ENCODE data around the gene RABGAP1L.
"Not testable (repeated sequence)": the region's sequence is repeated elsewhere in the genome, so short reads cannot be mapped to it uniquely, and the experiment has no call there.

RABGAP1L gene

GRCh38 chr1:174167265-174167803, 8.0 kb downstream of the RABGAP1L start:
- ChIA-PET POLR2A (no interaction called here), CTCF (no interaction called here)
- no peak overlapping the region for H3K4me3 ChIP-seq (ENCODE audit: low read depth, low read length)
- no peak for DNase-seq (ENCODE audit: low read depth, low spot score)
- TF ChIP-seq CTCF (IDR thresholded peaks at IDR 0.05; ENCODE audit: insufficient read depth, low read length, missing control alignments), result no peak

GRCh38 chr1:174169342-174169741, 10.0 kb downstream of the RABGAP1L start:
- no peak overlapping the region for H3K4me3 ChIP-seq (ENCODE audit: low read depth, low read length)
- TF ChIP-seq CTCF (IDR thresholded peaks at IDR 0.05; ENCODE audit: insufficient read depth, low read length, missing control alignments), result no peak
- no peak for DNase-seq (ENCODE audit: low read depth, low spot score)
- POLR2A ChIA-PET, result no interaction called here
- CTCF ChIA-PET, result no interaction called here

- TF ChIP-seq CTCF (IDR thresholded peaks at IDR 0.05; ENCODE audit: insufficient read depth, low read length, missing control alignments), result no peak
- CTCF ChIA-PET, result no interaction called here
- no peak overlapping the region for H3K4me3 ChIP-seq (ENCODE audit: low read depth, low read length)
- DNase-seq (ENCODE audit: low read depth, low spot score), result no peak
- POLR2A ChIA-PET, result interaction anchor here (0.7 kb wide), 1 partner anchor 1213 kb away, joined by 3 read pairs; no protein-coding TSS in a partner anchor
Observed at GRCh38 chr1:174171073-174171472, 11.8 kb downstream of the RABGAP1L start.

- CTCF ChIA-PET, result interaction anchor here (1.0 kb wide), 1 partner anchor 12 kb away, joined by 3 read pairs; no protein-coding TSS in a partner anchor
- no peak for TF ChIP-seq CTCF (IDR thresholded peaks at IDR 0.05; ENCODE audit: insufficient read depth, low read length, missing control alignments)
- DNase-seq (ENCODE audit: low read depth, low spot score), result no peak
- H3K4me3 ChIP-seq (ENCODE audit: low read depth, low read length), result no peak overlapping the region
- POLR2A ChIA-PET, result no interaction called here
Observed at GRCh38 chr1:174174461-174175329, 15.4 kb downstream of the RABGAP1L start.

- CTCF ChIA-PET; POLR2A ChIA-PET; H3K4me3 ChIP-seq (ENCODE audit: low read depth, low read length): not testable (repeated sequence)
Observed at GRCh38 chr1:174178459-174178858, 19.1 kb downstream of the RABGAP1L start.

GRCh38 chr1:174189428-174190062, 30.2 kb downstream of the RABGAP1L start:
- no peak for DNase-seq (ENCODE audit: low read depth, low spot score)
- CTCF ChIA-PET, result no interaction called here
- no peak overlapping the region for H3K4me3 ChIP-seq (ENCODE audit: low read depth, low read length)
- POLR2A ChIA-PET, result no interaction called here
- TF ChIP-seq CTCF (IDR thresholded peaks at IDR 0.05; ENCODE audit: insufficient read depth, low read length, missing control alignments), result no peak

More at GRCh38 chr1:174178459-174178858, 19.1 kb downstream of the RABGAP1L start:
- not testable (repeated sequence) for DNase-seq (ENCODE audit: low read depth, low spot score)
